ENCODE measurements around the gene FBXO42. TPM values are rescaled to one million over a fixed set of nuclear protein-coding genes. Genes with fewer than 3 reads are reported as not detected.
A peak's percentile ranks its signal among the peaks of the same experiment; 100 is the strongest.

Gene FBXO42
- total and polyA plus RNA-seq, 2 of the 4 experiments (the other 2 are of a cell fraction) = 12.0 to 18.8 TPM

- peak; percentile 5 for ATAC-seq (ENCODE audit: low read depth)
- peaks cover 6% of the 10 kb centered on the region; the same call in 1 of the 2 replicates for H3K9me1 ChIP-seq (ENCODE audit: insufficient read depth, low read length)
- POLR2A ChIA-PET (ENCODE audit: unreplicated experiment) = no interaction called here
These were observed 146.3 kb downstream of the FBXO42 start for GRCh38 chr1:16205891-16206546.

More at GRCh38 chr1:16205891-16206546, 146.3 kb downstream of the FBXO42 start:
- Histone ChIP-seq H3K4ac (ENCODE audit: low read depth, low read length) (peak overlapping the region; percentile 97), H3K14ac (replicated peaks; ENCODE audit: low read depth, low read length) (peak overlapping the region; percentile 95), H4K91ac (ENCODE audit: insufficient read depth, low read depth, low read length) (peak overlapping the region; percentile 92), H3K18ac (ENCODE audit: low read depth, low read length) (peak overlapping the region; percentile 84), H3K27me3 (ENCODE audit: control insufficient read depth, insufficient read depth, low read length) (no peaks in the 10 kb centered on the region), H3K23ac (ENCODE audit: low read depth, low read length) (peak overlapping the region; percentile 83; the same call in 1 of the 2 replicates), H2BK5ac (ENCODE audit: low read depth, low read length, poor library complexity, severe bottlenecking) (peak overlapping the region; percentile 74), H3K4me2 (ENCODE audit: low read depth, low read length) (peak overlapping the region; percentile 95), H4K5ac (ENCODE audit: low read depth, low read length) (peak overlapping the region; percentile 99), H3K9ac (ENCODE audit: low read depth, low read length) (peak overlapping the region; percentile 88), H3K27ac (ENCODE audit: insufficient read depth, low read length) (peak overlapping the region; percentile 85), H3K4me1 (ENCODE audit: control insufficient read depth, insufficient read depth, low read length) (peaks cover 9% of the 10 kb centered on the region), H4K20me1 (ENCODE audit: insufficient read depth, low read length) (no peaks in the 10 kb centered on the region; the same call in 1 of the 2 replicates), H2AK5ac (ENCODE audit: low read depth, low read length) (peak overlapping the region; percentile 84), H2BK20ac (ENCODE audit: low read depth, low read length) (0 out of 2 replicates have a peak overlapping the region, but pooled peaks have one; percentile 16), H2BK15ac (ENCODE audit: low read depth, low read length) (peak overlapping the region; percentile 11; the same call in 1 of the 3 replicates), H2AK9ac (replicated peaks; ENCODE audit: low read depth, low read length, poor library complexity) (peak overlapping the region; percentile 99), H3K56ac (ENCODE audit: extremely low read depth, insufficient read depth, low read length) (peak overlapping the region; percentile 52; the same call in 1 of the 2 replicates), H3K36me3 (ENCODE audit: control insufficient read depth, insufficient read depth, low read length) (peaks cover 2% of the 10 kb centered on the region), H3K9me3 (ENCODE audit: control insufficient read depth, insufficient read depth, low read length) (no peaks in the 10 kb centered on the region), H3K79me1 (ENCODE audit: low read depth in 1 of 2, low read length in 2 of 2) (peaks cover 7 to 21% of the 10 kb centered on the region in 2 experiments; a peak in 3 of 4 replicates), H4K8ac (ENCODE audit: low read depth in 2 of 2, low read length in 2 of 2) (peak overlapping the region; percentile 96 to 98), H3K4me3 (ENCODE audit: insufficient read depth, low read depth, low read length) (peak overlapping the region; percentile 63), H2AFZ (replicated peaks; ENCODE audit: low read length, poor library complexity) (peak overlapping the region; percentile 95), H2BK120ac (ENCODE audit: low read depth, low read length) (peak overlapping the region; percentile 71)
- dilution Hi-C loops (cut with HindIII; ENCODE audit: low sequenced_read_pairs, unreplicated experiment) = no loop called here
- intact Hi-C loops (cut with micrococcal nuclease) = loop anchor here (5.0 kb wide), 2 partner anchors 36 to 161 kb away; partner anchors contain the start of gene SZRD1
- CTCF ChIA-PET = interaction anchor here (0.5 kb wide), 1 partner anchor 73 kb away, joined by 3 read pairs; no protein-coding TSS in a partner anchor
- TF ChIP-seq RFX5 (IDR thresholded peaks at IDR 0.05; ENCODE audit: low read depth, low read length) (no peak), CEBPB (IDR thresholded peaks at IDR 0.05; ENCODE audit: low read depth, low read length) (peak; percentile 87)
- 98% methylated on average over 7 of the region's 38 CpGs; no CpG with 5 or more reads in 1 of the 2 experiments for WGBS, 2 experiments (ENCODE audit: extremely low coverage in 2 of 2, insufficient read length in 1 of 2)
- in situ Hi-C loops (cut with MboI; ENCODE audit: low sequenced_read_pairs) = no loop called here
- BruUV-seq (replicated peaks) = no TSS peak
- DNase-seq = no peak

All from IMR-90 (cell line).